HUDEP-2 (cell line): Measurements from ENCODE around the gene ALDH1B1.

ENCODE experiments used
- DNase-seq, 76 experiments: peaks; one replicate each; lab custom pipeline; 2025; ENCODE audit not compliant: unreplicated experiment in 76 of 76; lab: John Stamatoyannopoulos, UW

The ALDH1B1 gene

DNA sequence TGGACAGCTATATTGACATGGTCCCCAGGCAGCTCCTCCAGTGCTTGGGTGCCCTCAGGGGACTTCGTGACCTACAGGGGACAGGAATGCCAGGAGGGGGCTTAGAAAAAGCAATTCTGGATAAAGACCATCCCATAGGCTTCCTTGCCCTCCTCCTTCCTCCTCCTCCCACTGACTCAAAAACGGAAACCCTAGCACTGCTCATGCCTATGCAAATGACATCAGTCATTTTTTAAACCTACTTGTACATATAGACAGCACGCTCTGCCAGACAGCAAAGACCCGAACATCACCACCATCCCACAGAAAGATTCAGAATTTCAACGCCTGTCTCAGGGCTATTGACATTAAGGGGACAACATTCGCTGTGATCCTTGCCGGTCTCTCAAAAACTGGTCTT, 20.8 kb downstream of the ALDH1B1 start:
- DNase-seq, result no peak

DNA sequence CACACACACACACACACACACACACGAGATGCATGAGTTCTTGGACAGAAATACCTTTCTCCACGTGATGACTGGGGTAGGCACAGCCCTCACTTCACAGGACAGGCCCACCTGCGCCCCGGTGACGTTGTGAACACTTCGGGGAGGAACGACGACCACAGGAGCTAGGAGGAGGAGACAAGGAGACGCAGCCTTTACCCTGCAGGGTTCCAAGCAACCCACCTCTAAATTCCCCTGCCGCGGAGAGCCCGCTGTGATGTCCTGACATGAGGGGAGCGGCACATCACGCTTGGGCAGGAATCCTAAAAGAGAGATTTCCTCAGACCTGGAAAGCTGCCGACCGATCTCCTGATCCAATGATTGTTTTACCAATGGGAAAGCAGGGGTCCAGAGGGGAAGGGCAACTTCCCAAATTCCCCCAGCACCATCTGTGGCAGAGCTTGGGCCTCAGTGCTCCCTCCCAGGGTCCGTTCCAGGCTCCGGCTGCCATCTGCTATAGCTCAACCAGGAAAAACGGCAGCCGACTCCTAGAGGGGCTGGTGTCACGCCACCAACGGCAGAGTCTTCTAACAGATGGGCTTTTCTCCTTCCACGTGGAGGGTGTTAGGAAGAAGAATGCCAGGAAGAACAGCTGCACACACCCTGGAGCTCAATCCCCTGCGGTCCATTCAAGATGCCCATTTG, 21.7 kb downstream of the ALDH1B1 start:
- no peak for DNase-seq

- no peak for DNase-seq
Observed at GRCh38 chr9:38415856-38416255, 23.4 kb downstream of the ALDH1B1 start.

DNA sequence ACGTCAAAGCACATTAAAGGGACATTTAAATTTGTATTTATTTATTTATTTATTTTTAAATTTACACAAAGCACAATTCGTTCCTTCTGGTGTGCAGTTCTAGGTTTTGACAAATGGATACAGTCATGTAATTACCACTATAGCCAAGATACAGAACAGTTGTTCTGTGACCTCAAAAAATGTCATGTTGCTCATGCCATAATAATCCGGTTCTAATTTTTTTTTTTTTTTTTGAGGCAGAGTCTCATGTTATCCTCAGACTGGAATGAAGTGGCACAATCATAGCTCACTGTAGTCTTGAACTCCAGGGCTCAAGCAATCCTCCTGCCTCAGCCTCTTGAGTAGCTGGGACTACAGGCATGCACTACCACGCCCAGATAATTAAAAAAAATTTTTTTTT, 24.0 kb downstream of the ALDH1B1 start:
- DNase-seq, result no peak

DNA sequence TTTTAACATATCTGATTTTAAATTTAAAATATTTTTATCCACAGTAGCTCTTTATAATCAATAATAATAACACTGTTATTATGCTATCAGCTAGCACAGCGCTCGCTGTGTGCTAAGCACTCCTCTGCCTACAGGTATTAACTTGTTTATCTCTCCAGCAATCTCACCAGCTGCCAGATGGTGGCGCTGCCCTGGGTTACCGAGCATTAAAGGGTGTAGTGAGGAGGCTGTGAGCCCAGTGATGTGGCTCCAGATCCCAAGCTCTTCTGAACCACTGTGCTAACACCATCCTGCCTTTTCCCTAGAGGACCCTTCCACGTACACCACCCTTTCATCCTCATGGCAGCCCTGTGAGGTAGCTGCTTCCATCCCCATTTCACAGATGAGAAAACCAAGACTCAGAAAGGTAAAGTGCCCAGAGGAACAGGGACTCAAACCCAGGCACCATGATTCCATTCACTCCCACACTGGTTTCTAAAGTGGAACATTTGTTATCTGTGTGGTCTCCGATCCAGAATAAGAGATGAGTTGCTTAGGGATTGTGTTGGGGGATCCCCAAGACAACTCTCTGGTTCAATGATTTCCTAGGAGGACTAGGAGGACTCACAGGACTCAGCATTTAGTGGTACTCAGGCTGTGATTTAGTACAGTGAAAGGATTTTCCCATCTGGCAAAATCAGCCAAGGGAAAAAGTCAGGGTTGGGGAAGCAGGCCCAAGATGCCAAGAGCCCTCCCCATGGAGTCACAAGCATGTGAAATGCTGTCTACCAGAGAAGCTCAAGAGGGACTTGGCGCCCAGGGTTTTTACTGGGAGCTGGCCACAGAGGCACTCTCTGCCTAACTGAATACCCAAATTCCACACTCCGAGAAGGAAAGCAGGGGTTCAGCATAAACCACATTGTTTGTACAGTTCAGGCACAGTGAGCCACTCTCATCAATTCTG, 24.8 kb downstream of the ALDH1B1 start:
- DNase-seq, result peak in 43 of 76 experiments; percentile 2 to 53 (median 20)

DNA sequence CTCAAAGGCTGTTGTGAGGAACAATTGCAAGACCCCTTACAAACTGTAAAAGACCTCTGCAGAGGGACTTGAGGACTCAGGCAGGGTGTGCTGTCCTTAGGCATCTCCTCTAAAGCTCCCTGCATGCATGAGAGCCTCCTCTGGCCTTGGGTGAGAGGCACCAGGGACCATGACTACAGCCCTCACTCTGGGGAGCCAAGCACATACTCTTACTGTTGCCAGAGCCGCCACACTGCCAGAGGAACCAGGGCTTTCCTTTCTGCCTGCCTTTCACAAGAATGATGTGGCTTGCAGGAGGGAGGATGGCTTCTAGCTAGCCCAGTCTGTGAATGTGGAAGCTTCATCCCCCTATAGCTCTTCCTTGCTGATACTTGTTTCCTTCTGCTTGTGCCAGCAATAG, 25.9 kb downstream of the ALDH1B1 start:
- DNase-seq, result no peak

DNA sequence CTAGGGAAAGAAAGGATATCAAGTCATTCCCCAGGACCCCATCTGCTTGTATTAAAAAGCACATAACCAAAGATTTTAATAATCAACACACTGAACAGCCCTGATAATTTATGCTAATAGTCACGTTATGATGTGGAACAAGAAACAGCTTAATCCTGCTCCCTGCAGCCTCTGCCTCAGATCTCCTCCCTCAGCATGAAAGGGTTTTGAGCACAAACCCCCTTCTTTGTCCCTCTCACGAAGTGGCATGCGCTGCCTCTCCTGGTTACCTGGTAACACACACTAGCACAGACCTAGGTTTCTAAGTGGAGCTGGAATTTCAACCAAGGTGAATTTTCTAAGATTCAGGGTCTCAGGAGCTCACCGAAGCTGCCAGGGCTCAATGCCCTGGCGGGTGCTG, 26.7 kb downstream of the ALDH1B1 start:
- no peak for DNase-seq

DNA sequence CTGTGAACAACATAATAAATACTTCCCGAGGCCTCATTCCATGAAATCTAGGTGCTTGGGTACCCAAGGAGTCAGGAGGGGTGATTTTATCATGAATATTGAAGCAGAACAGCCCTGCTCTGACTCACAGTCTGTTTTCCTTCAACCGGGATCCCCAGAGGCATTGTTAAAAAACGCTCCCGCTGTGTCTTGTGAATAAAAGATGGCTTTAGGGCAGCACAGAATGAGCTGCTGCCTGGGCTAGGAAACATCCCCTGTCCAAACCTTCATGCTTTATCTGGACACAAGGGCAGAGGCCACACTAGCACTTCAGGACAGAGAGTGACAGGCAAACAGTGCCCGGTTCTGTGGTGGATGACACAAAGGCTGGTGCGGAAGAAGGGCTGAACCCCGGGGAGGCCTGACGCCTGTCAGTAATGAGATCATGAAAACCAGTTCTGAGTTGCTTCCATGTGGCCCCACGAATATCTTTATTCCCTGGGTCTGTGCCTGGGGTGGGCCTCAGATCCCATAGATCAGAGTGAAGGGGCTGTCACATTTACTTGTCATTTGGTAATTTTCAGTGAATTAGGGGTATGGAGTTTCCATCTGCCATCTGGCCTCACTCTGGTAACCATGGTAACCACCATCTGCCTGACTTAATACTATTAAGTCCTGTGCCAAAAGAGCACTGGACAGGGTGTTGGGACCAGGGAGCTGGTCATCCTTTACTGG, 29.2 kb downstream of the ALDH1B1 start:
- DNase-seq, result no peak

DNA sequence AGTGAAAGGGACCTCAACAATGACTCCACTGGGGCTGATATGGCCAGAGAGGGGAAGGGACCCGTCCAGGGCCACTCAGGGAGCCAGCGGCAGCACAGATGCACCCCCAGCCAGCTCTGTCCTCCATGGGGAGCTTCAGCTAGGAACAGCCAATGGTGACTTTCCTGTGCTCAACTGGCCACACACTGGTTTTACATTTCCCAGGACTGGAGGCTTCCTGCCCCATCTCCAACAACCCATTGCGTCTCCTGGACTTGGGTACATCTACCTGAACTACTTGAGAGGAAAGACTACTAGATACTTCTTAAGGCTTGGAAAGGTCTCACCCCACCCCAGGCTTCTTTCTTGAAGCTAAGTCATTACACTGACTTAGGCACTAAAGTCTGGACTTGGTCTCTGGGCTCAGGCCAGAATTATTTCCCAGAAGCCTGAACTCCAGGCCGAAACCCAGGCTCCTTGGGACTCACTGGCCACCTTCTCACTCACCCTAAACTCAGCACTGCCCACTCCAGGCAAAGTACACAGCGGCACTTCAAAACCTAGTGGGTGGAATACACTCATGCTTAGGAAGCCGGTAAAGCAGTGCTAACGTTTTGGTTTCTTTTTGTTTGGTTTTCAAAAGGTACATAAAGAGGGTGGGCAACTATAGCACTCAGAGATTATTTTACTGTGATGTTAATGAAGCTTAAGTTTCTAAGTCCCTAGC, 30.2 kb downstream of the ALDH1B1 start:
- DNase-seq, result no peak

DNA sequence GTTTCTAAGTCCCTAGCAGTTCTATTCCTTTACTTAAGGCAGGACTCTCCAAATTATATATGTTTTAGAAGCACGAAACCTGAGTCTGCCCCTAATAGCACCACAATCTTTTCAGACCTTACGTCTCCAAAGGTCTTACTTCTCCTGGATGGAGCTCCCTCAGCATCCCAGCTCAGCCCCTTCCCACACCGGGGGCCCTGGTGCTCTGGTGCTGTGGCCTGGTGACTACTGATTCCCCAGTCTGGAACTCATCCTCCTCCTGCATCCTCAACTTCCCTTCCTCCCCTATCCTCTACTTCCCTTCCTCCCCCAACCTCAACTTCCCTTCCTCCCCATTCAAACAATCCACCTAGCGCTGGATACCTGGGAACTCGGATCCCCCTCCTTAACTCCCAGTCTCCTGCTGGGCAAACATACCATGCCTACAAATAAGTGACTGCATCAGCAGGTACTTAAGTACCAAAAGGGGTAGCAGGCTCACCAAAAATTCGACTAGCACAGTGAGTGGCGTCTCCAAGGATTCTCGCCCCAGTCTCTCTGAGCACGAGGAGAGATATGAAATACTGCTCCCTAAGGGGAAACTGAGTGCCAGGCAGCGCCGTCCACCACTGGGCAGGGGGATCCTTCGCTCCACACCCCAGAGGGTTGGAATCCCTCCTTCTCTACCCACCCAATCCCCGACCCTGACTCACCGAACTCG, 30.9 kb downstream of the ALDH1B1 start:
- no peak for DNase-seq

- no peak for DNase-seq
Observed at GRCh38 chr9:38423973-38424843, 31.7 kb downstream of the ALDH1B1 start, which contains the start of gene IGFBPL1. Gene IGFBPL1, minus strand, starts transcription at chr9:38424454. Its CDS starts 30 bp downstream, at chr9:38424424.

DNA sequence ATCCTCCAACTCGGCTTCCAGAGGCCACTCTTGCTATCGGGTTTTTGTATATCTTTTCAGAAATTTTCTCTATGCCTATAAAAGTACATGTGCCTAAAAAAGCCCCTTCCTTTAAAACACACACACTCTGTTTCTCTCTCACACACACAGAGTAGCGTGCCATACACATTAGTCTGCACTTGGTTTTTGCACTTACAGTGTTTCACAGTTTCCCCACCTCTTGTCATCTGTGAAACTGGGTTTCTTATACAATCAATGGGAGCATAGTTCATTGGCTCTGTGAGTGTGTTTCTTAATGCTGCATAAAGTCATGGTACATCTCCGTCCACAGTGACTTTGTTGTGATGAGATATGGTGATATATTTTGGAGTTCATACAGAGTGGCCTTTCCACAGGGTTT, 32.4 kb downstream of the ALDH1B1 start:
- no peak for DNase-seq

GRCh38 chr9:38428062-38428461, 35.6 kb downstream of the ALDH1B1 start:
- DNase-seq, result no peak

GRCh38 chr9:38431116-38431515, 38.6 kb downstream of the ALDH1B1 start:
- DNase-seq, result no peak

DNA sequence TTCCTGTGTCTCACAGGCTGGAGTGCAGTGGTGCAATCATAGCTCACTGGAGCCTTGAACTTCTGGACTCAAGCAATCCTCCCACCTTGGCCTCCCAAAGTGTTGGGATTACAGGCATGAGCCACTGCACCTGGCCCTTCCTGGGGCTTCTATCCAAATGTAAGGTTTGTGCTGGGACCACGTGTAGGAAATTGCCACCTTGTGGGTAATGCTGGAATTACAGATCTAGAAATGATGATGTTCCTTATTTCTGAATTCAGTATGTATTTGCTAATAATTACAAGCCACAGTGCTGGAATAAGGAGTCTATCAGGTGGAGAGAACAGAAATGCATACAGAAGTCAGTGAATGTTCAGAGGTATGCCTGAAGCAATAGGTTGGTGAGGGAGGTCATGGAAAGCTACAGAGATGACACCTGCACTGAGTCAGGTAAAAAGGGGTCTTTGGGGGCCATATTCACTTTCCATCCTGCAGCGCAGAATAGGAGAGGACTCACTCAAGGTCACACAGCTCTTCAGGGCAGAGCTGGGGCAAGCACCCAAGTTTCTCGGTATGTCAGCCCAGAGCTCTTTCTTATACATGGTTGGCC, 40.5 kb downstream of the ALDH1B1 start:
- DNase-seq, result peak in 11 of 76 experiments; percentile 1 to 27 (median 7)

DNA sequence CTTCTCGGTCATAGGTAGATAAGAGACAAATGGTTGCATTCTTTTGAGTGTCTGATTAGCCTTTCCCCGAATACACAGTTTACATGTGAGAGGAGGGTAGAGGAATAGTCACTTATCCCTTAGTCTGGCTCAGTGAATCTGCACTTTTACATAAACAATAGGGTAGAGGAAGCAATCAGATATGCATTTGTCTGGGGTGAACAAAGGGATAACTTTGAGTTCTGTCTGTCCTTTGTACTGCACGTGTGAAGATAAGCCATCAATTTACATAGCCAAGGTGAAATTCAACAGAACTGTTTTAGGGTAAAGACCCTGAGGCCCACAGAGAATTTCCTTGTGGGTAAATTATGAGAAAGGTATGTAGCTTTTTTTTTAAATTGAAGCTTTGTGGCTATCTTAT, 41.9 kb downstream of the ALDH1B1 start:
- DNase-seq, result no peak

DNA sequence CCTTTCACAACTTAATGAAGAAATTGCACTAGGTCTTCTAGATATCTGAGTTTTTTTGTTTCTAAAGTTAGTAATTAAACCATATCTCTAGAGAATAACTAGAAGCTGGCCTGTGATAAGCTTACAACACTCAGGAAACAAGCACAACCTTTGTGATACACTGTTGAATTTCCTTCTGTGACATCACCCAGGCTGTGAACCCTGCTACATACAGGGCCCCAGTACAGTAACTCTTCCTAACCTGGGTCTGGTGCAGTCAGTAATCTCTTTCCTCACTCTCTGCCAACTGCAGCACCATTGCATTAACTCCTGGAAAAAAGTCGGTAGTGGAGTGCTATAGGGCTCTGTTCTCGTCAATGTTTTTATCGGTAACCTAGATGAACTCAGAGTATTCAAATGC, 42.4 kb downstream of the ALDH1B1 start:
- DNase-seq, result no peak

GRCh38 chr9:38435521-38435920, 43.0 kb downstream of the ALDH1B1 start:
- no peak for DNase-seq

DNA sequence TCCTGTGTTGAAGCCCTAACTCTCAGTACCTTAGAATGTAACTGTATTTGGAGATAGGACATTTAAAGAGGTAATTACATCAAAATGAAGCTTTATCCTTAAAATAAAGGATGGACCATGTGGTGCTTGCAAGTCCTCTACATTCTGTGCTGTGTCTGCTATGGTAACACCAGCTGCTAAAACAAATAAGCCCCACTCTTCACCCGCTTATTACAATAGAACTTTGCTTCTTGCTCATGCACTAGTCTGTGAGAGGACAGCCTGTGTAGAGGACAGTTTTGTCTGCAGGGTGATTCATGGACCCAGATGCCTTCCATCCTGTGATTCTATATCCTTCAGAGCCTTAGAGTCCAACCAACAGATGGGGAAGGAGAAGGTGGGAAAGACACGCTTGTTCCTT, 44.2 kb downstream of the ALDH1B1 start:
- DNase-seq, result no peak
